ENCODE data around the gene CRLF1. TPM values are rescaled to one million over a fixed set of nuclear protein-coding genes. Genes with fewer than 3 reads are reported as not detected.

CRLF1 gene
- polyA plus RNA-seq, 1 experiment = 5.6 TPM

GRCh38 chr19:18651733-18652132, 45.1 kb upstream of the CRLF1 start:
- Histone ChIP-seq H3K4me3 (ENCODE audit: low read depth, low read length) (no peak overlapping the region), H3K27me3 (ENCODE audit: control insufficient read depth, insufficient read depth, low read length) (no peaks in the 10 kb centered on the region), H3K36me3 (ENCODE audit: control insufficient read depth, insufficient read depth, low read length) (no peaks in the 10 kb centered on the region; the same call in 1 of the 2 replicates)
- POLR2A ChIA-PET = no interaction called here
- TF ChIP-seq, protein P1, sequence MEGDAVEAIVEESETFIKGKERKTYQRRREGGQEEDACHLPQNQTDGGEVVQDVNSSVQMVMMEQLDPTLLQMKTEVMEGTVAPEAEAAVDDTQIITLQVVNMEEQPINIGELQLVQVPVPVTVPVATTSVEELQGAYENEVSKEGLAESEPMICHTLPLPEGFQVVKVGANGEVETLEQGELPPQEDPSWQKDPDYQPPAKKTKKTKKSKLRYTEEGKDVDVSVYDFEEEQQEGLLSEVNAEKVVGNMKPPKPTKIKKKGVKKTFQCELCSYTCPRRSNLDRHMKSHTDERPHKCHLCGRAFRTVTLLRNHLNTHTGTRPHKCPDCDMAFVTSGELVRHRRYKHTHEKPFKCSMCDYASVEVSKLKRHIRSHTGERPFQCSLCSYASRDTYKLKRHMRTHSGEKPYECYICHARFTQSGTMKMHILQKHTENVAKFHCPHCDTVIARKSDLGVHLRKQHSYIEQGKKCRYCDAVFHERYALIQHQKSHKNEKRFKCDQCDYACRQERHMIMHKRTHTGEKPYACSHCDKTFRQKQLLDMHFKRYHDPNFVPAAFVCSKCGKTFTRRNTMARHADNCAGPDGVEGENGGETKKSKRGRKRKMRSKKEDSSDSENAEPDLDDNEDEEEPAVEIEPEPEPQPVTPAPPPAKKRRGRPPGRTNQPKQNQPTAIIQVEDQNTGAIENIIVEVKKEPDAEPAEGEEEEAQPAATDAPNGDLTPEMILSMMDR (IDR thresholded peaks at IDR 0.05; ENCODE audit: insufficient read depth, low read depth, low read length) = no peak
- DNase-seq (ENCODE audit: low read depth) = no peak
- CTCF ChIA-PET = no interaction called here

DNA sequence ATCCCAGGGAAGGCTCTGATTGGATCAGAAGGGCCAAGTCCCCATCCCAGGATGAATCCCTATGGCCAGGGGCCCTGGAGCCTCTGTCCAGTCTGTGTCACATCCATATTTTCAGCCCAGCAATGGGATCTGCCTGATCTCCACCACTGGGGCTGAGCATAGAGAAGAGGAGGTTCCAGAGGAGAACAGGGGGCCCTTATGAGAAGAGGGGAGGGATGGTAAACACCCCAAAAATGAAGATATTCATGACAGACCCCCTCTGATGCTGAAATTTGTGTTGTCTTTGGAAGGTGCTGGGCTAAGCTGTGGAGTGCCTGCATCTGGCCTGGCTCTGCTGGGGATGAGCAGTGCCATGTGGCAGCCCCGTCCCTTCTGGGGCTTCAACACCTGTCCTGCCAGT, 44.7 kb upstream of the CRLF1 start:
- H3K36me3 ChIP-seq (ENCODE audit: control insufficient read depth, insufficient read depth, low read length) = no peaks in the 10 kb centered on the region; the same call in 1 of the 2 replicates
- TF ChIP-seq, protein P1 (IDR thresholded peaks at IDR 0.05; ENCODE audit: insufficient read depth, low read depth, low read length) = no peak
- H3K27me3 ChIP-seq (ENCODE audit: control insufficient read depth, insufficient read depth, low read length) = no peaks in the 10 kb centered on the region
- no peak for DNase-seq (ENCODE audit: low read depth)
- ChIA-PET CTCF (no interaction called here), POLR2A (no interaction called here)
- H3K4me3 ChIP-seq (ENCODE audit: low read depth, low read length) = no peak overlapping the region

- TF ChIP-seq, protein P1 (IDR thresholded peaks at IDR 0.05; ENCODE audit: insufficient read depth, low read depth, low read length) = no peak
Measured at GRCh38 chr19:18650468-18651041, 44.0 kb upstream of the CRLF1 start.

GRCh38 chr19:18650021-18650390, 43.4 kb upstream of the CRLF1 start:
- DNase-seq (ENCODE audit: low read depth) = no peak
- TF ChIP-seq, protein P1 (IDR thresholded peaks at IDR 0.05; ENCODE audit: insufficient read depth, low read depth, low read length) = no peak
- CTCF ChIA-PET = interaction anchor here (1.0 to 2.0 kb wide), 3 partner anchors 9 to 62 kb away, joined by 3 to 5 read pairs (median 4); partner anchors contain the start of gene REX1BD

More at GRCh38 chr19:18650468-18651041, 44.0 kb upstream of the CRLF1 start:
- DNase-seq (ENCODE audit: low read depth) = peak; percentile 70
- CTCF ChIA-PET = interaction anchor here (1.0 kb wide), 1 partner anchor 55 kb away, joined by 4 read pairs; no protein-coding TSS in a partner anchor
- H3K27me3 ChIP-seq (ENCODE audit: control insufficient read depth, insufficient read depth, low read length) = no peaks in the 10 kb centered on the region
- H3K36me3 ChIP-seq (ENCODE audit: control insufficient read depth, insufficient read depth, low read length) = no peaks in the 10 kb centered on the region; the same call in 1 of the 2 replicates
- H3K4me3 ChIP-seq (ENCODE audit: low read depth, low read length) = no peak overlapping the region
- POLR2A ChIA-PET = no interaction called here

GRCh38 chr19:18649371-18650020, 42.9 kb upstream of the CRLF1 start:
- TF ChIP-seq, protein P1 (IDR thresholded peaks at IDR 0.05; ENCODE audit: insufficient read depth, low read depth, low read length) = no peak
- no peaks in the 10 kb centered on the region; the same call in 1 of the 2 replicates for H3K36me3 ChIP-seq (ENCODE audit: control insufficient read depth, insufficient read depth, low read length)
- H3K27me3 ChIP-seq (ENCODE audit: control insufficient read depth, insufficient read depth, low read length) = no peaks in the 10 kb centered on the region
- CTCF ChIA-PET = interaction anchor here (1.1 to 2.0 kb wide), 2 partner anchors 9 to 61 kb away, joined by 3 to 5 read pairs; partner anchors contain the start of gene REX1BD
- POLR2A ChIA-PET = no interaction called here
- DNase-seq (ENCODE audit: low read depth) = no peak
- H3K4me3 ChIP-seq (ENCODE audit: low read depth, low read length) = no peak overlapping the region

More at GRCh38 chr19:18650021-18650390, 43.4 kb upstream of the CRLF1 start:
- Histone ChIP-seq H3K27me3 (ENCODE audit: control insufficient read depth, insufficient read depth, low read length) (no peaks in the 10 kb centered on the region), H3K4me3 (ENCODE audit: low read depth, low read length) (no peak overlapping the region), H3K36me3 (ENCODE audit: control insufficient read depth, insufficient read depth, low read length) (no peaks in the 10 kb centered on the region; the same call in 1 of the 2 replicates)
- POLR2A ChIA-PET = no interaction called here
